Vagina (tissue), 2 donors: Measurements from ENCODE around the gene CCDC127.

Experiments used
- CTCF ChIP-seq, 3 experiments: fragments of 450-650 bp in 2 of 3; fragments of 200-600 bp in 1 of 3; sonication (generic) in 1 of 3; IDR thresholded peaks; one replicate each; pipeline ENCODE4 v1.5.1; 2017 to 2019; ENCODE audit warnings: antibody characterized with exemption in 3 of 3, mild to moderate bottlenecking in 2 of 3, moderate library complexity in 2 of 3
- POLR2A ChIP-seq, 2 donors: fragments of 450-650 bp; IDR thresholded peaks; one replicate each; pipeline ENCODE4 v1.6.1; 2017; ENCODE audit warnings: antibody characterized with exemption in 2 of 2, mild to moderate bottlenecking in 2 of 2, moderate library complexity in 2 of 2
- POLR2AphosphoS5 ChIP-seq, 2 donors: sonication (generic); formaldehyde crosslinking; IDR thresholded peaks; one replicate each; pipeline ENCODE4 v1.9.0; 2017; ENCODE audit warnings: antibody characterized with exemption in 2 of 2, mild to moderate bottlenecking in 2 of 2, low read depth in 1 of 2; ENCODE audit not compliant: insufficient read depth in 1 of 2

- no peak for TF ChIP-seq CTCF (IDR thresholded peaks at IDR 0.05)
- TF ChIP-seq POLR2A (IDR thresholded peaks at IDR 0.05), result no peak
- no peak for TF ChIP-seq POLR2AphosphoS5 (IDR thresholded peaks at IDR 0.05; ENCODE audit: insufficient read depth in 1 of 2, low read depth in 1 of 2)
Measured at GRCh38 chr5:191949-192690, 25.8 kb downstream of the CCDC127 start.
